ENCODE measurements around the gene DNLZ.

DNLZ gene

DNA sequence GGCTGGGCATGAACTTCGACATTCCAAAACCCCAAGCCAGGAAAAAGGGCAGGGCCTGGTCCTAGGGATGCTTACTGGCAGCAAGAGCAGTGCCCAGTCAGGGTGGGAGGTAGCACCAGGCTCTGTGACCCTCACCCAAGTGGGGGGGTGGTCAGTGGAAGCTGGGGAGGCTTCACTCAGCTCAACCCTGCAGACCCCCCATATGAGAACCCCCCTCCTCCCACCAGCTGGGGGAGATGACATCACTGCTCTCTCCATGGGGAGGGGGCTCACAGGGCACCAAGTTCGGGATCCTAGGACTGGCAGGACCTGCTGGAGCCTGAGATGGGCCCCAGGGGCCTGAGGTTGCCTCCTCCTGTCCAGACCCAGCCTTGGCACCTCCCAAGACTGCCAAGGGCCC, 4.7 kb downstream of the DNLZ start:
- H3K36me3 ChIP-seq (ENCODE audit: control insufficient read depth, insufficient read depth, low read length) = no peaks in the 10 kb centered on the region
- no peak overlapping the region for H3K4ac ChIP-seq (ENCODE audit: low read depth, low read length)
- H3K56ac ChIP-seq (ENCODE audit: low read length) = no peak overlapping the region
- H3K9ac ChIP-seq (ENCODE audit: low read length) = no peak overlapping the region
- no peak overlapping the region for H3K27ac ChIP-seq (ENCODE audit: low read depth, low read length)
- H4K5ac ChIP-seq (ENCODE audit: low read length) = no peak overlapping the region
- WGBS (ENCODE audit: extremely low coverage, insufficient coverage, low lambda C conversion rate) = no CpG with 5 or more reads among the region's 2 CpGs
- no peaks in the 10 kb centered on the region for H3K27me3 ChIP-seq (ENCODE audit: insufficient read depth, low read length, poor library complexity)
- no peaks in the 10 kb centered on the region for H3K79me2 ChIP-seq (ENCODE audit: control insufficient read depth, insufficient read depth, low read length)
- H3K18ac ChIP-seq (ENCODE audit: low read length) = no peak overlapping the region
- H4K8ac ChIP-seq (ENCODE audit: low read depth, low read length) = no peak overlapping the region
- H2BK15ac ChIP-seq (replicated peaks; ENCODE audit: low read depth) = no peak overlapping the region
- H2AK5ac ChIP-seq (ENCODE audit: low read length) = no peak overlapping the region
- no peak overlapping the region for H3K23ac ChIP-seq (ENCODE audit: low read length)
- peaks cover 3% of the 10 kb centered on the region for H3K79me1 ChIP-seq (ENCODE audit: low read length)
- H3K4me2 ChIP-seq (ENCODE audit: low read length) = no peak overlapping the region
- H3K4me3 ChIP-seq (ENCODE audit: low read length) = no peak overlapping the region
- H2BK120ac ChIP-seq (ENCODE audit: low read depth, low read length) = no peak overlapping the region
- no peak overlapping the region for H2BK5ac ChIP-seq (ENCODE audit: low read length)
- DNase-seq = no peak
- peaks cover 1% of the 10 kb centered on the region for H3K4me1 ChIP-seq (ENCODE audit: control insufficient read depth, low read depth, low read length)

DNA sequence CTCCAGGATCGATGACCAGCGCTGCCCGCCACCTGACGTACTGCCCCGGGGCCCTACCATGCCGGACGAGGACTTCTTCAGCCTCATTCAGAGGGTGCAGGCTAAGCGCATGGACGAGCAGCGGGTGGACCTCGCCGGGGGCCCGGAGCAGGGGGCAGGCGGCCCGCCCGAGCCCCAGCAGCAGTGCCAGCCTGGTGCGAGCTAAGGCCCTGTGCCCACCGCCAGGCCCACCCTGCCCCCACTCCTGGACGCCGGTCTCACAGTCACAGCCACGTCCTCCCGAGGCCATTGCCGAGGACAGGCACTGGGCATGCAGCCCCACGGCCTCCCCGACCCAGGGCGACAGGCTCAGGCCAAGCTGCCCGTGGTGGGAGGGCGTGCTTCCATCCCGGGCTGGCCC, 5.5 kb downstream of the DNLZ start:
- Histone ChIP-seq H2BK120ac (ENCODE audit: low read depth, low read length) (no peak overlapping the region), H4K5ac (ENCODE audit: low read length) (no peak overlapping the region), H2AK5ac (ENCODE audit: low read length) (no peak overlapping the region), H3K56ac (ENCODE audit: low read length) (no peak overlapping the region), H3K79me1 (ENCODE audit: low read length) (peaks cover 3% of the 10 kb centered on the region), H3K79me2 (ENCODE audit: control insufficient read depth, insufficient read depth, low read length) (no peaks in the 10 kb centered on the region), H3K9ac (ENCODE audit: low read length) (no peak overlapping the region), H2BK5ac (ENCODE audit: low read length) (no peak overlapping the region), H3K27ac (ENCODE audit: low read depth, low read length) (no peak overlapping the region), H3K23ac (ENCODE audit: low read length) (no peak overlapping the region), H3K4me2 (ENCODE audit: low read length) (no peak overlapping the region), H3K4ac (ENCODE audit: low read depth, low read length) (no peak overlapping the region), H3K18ac (ENCODE audit: low read length) (no peak overlapping the region), H3K4me3 (ENCODE audit: low read length) (no peak overlapping the region), H4K8ac (ENCODE audit: low read depth, low read length) (no peak overlapping the region), H3K27me3 (ENCODE audit: insufficient read depth, low read length, poor library complexity) (no peaks in the 10 kb centered on the region), H3K36me3 (ENCODE audit: control insufficient read depth, insufficient read depth, low read length) (no peaks in the 10 kb centered on the region), H3K4me1 (ENCODE audit: control insufficient read depth, low read depth, low read length) (no peaks in the 10 kb centered on the region), H2BK15ac (replicated peaks; ENCODE audit: low read depth) (no peak overlapping the region)
- DNase-seq = no peak
- no CpG with 5 or more reads among the region's 29 CpGs for WGBS (ENCODE audit: extremely low coverage, insufficient coverage, low lambda C conversion rate)

DNA sequence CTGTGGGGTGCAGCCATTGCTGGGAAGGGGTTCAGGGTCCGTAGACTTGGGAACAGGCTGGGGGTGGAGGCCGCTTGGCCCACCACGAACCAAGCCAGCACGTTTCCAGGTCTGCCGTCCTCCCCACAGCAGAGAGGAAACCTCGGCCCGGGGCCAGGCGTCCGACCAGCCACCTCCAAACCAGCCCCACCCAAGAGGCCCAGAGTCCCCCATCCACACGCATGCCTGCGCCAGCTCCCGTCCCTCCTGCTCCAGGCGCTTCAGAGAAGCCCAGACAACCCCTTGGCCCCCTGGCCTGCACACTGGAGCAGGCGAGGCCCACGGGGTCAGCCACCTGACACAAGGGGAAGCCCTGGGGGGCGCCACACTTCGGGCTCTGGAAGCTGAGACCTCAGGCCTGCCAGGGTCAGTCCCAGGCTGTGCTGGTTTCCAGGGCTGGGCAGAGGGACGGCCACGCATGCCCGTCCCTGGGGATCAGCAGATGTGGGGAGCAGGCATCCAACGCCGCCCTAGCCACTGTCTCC, 6.3 kb downstream of the DNLZ start:
- Histone ChIP-seq H4K5ac (ENCODE audit: low read length) (no peak overlapping the region), H3K4me2 (ENCODE audit: low read length) (no peak overlapping the region), H3K18ac (ENCODE audit: low read length) (no peak overlapping the region), H3K56ac (ENCODE audit: low read length) (no peak overlapping the region), H3K79me1 (ENCODE audit: low read length) (no peaks in the 10 kb centered on the region), H3K23ac (ENCODE audit: low read length) (no peak overlapping the region), H3K36me3 (ENCODE audit: control insufficient read depth, insufficient read depth, low read length) (no peaks in the 10 kb centered on the region), H3K4ac (ENCODE audit: low read depth, low read length) (no peak overlapping the region), H3K79me2 (ENCODE audit: control insufficient read depth, insufficient read depth, low read length) (no peaks in the 10 kb centered on the region), H3K27me3 (ENCODE audit: insufficient read depth, low read length, poor library complexity) (no peaks in the 10 kb centered on the region), H3K9ac (ENCODE audit: low read length) (no peak overlapping the region), H2BK15ac (replicated peaks; ENCODE audit: low read depth) (no peak overlapping the region), H2AK5ac (ENCODE audit: low read length) (no peak overlapping the region), H3K27ac (ENCODE audit: low read depth, low read length) (no peak overlapping the region), H3K4me1 (ENCODE audit: control insufficient read depth, low read depth, low read length) (no peaks in the 10 kb centered on the region), H2BK120ac (ENCODE audit: low read depth, low read length) (no peak overlapping the region), H3K4me3 (ENCODE audit: low read length) (no peak overlapping the region), H4K8ac (ENCODE audit: low read depth, low read length) (no peak overlapping the region), H2BK5ac (ENCODE audit: low read length) (no peak overlapping the region)
- no peak for DNase-seq
- no CpG with 5 or more reads among the region's 22 CpGs for WGBS (ENCODE audit: extremely low coverage, insufficient coverage, low lambda C conversion rate)

DNA sequence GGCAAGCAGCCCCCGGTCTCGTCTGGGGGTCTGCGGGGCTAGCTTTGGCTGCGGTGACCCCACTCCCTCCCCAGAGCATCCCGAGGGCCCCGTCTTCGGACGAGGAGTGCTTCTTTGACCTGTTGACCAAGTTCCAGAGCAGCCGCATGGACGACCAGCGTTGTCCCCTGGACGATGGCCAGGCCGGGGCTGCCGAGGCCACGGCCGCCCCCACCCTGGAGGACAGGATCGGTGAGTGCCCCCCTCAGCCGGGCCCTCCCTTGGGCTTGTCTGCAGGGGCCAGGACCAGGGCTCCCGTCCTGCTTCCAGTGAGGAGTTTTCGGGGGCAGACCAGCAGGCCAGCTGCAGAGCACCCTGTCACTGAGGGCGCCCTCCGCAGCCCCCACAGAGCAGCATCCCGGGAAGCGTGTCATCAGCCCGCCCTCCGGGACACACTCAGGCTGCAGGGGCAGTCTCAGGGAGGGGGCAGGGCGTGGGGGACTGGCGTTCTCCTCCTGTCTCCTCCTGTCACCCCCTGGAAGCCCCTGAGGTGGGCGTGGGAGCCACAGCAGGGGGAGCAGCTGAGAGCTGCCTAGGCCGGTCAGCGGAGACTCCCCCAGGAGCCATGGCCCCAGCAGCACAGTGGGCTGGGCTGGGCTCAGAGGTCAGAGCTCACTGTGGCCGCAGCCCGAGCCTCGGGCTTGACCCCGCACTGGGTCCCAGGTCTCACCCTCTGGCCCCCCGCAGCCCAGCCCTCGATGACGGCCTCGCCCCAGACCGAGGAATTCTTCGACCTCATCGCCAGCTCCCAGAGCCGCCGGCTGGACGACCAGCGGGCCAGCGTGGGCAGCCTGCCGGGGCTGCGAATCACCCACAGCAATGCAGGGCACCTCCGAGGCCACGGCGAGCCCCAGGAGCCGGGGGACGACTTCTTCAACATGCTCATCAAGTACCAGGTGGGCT, 7.7 kb downstream of the DNLZ start:
- Histone ChIP-seq H3K56ac (ENCODE audit: low read length) (no peak overlapping the region), H3K27me3 (ENCODE audit: insufficient read depth, low read length, poor library complexity) (no peaks in the 10 kb centered on the region), H4K8ac (ENCODE audit: low read depth, low read length) (no peak overlapping the region), H3K23ac (ENCODE audit: low read length) (no peak overlapping the region), H2BK15ac (replicated peaks; ENCODE audit: low read depth) (no peak overlapping the region), H3K4me1 (ENCODE audit: control insufficient read depth, low read depth, low read length) (no peaks in the 10 kb centered on the region), H3K9ac (ENCODE audit: low read length) (no peak overlapping the region), H3K4me2 (ENCODE audit: low read length) (no peak overlapping the region), H3K27ac (ENCODE audit: low read depth, low read length) (no peak overlapping the region), H2BK5ac (ENCODE audit: low read length) (no peak overlapping the region), H3K4me3 (ENCODE audit: low read length) (no peak overlapping the region), H3K36me3 (ENCODE audit: control insufficient read depth, insufficient read depth, low read length) (no peaks in the 10 kb centered on the region), H3K79me1 (ENCODE audit: low read length) (no peaks in the 10 kb centered on the region), H3K4ac (ENCODE audit: low read depth, low read length) (no peak overlapping the region), H3K18ac (ENCODE audit: low read length) (no peak overlapping the region), H2AK5ac (ENCODE audit: low read length) (no peak overlapping the region), H4K5ac (ENCODE audit: low read length) (no peak overlapping the region), H2BK120ac (ENCODE audit: low read depth, low read length) (no peak overlapping the region), H3K79me2 (ENCODE audit: control insufficient read depth, insufficient read depth, low read length) (no peaks in the 10 kb centered on the region)
- DNase-seq = no peak
- WGBS (ENCODE audit: extremely low coverage, insufficient coverage, low lambda C conversion rate) = no CpG with 5 or more reads among the region's 54 CpGs

DNA sequence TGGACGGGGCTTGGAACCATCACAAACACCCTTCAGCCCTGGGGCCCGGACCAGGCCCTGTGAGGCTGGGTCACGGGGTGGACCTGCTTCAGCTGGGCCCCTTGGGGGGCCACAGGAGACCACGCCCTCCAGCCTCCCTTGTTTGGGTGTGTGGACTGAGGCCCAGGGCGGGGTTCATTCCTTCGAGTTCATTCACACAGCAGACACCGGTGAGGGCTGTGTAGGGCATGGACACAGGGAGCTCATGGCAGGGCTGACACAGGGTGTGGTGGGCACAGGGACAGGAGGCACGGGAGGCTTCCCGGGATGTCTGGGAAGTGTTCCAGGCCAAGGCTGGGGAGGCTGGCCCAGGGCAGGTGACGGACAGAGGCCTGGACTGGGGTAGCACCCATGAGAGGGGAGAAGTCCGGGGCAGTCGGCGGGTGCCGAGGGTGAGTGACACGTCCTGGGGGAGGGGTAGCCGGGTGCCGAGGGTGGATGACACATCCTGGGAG, 8.9 kb downstream of the DNLZ start:
- no peak overlapping the region for H3K4me3 ChIP-seq (ENCODE audit: low read length)
- H3K79me1 ChIP-seq (ENCODE audit: low read length) = no peaks in the 10 kb centered on the region
- no peak overlapping the region for H2AK5ac ChIP-seq (ENCODE audit: low read length)
- H2BK5ac ChIP-seq (ENCODE audit: low read length) = no peak overlapping the region
- no peak overlapping the region for H3K23ac ChIP-seq (ENCODE audit: low read length)
- no peak overlapping the region for H3K4ac ChIP-seq (ENCODE audit: low read depth, low read length)
- H3K79me2 ChIP-seq (ENCODE audit: control insufficient read depth, insufficient read depth, low read length) = no peaks in the 10 kb centered on the region
- H3K56ac ChIP-seq (ENCODE audit: low read length) = no peak overlapping the region
- H4K8ac ChIP-seq (ENCODE audit: low read depth, low read length) = no peak overlapping the region
- no peak overlapping the region for H3K9ac ChIP-seq (ENCODE audit: low read length)
- no peak for DNase-seq
- H3K27me3 ChIP-seq (ENCODE audit: insufficient read depth, low read length, poor library complexity) = no peaks in the 10 kb centered on the region
- H3K27ac ChIP-seq (ENCODE audit: low read depth, low read length) = no peak overlapping the region
- no peak overlapping the region for H2BK15ac ChIP-seq (replicated peaks; ENCODE audit: low read depth)
- no peaks in the 10 kb centered on the region for H3K4me1 ChIP-seq (ENCODE audit: control insufficient read depth, low read depth, low read length)
- WGBS (ENCODE audit: extremely low coverage, insufficient coverage, low lambda C conversion rate) = no CpG with 5 or more reads among the region's 17 CpGs
- no peak overlapping the region for H4K5ac ChIP-seq (ENCODE audit: low read length)
- H3K4me2 ChIP-seq (ENCODE audit: low read length) = no peak overlapping the region
- no peak overlapping the region for H3K18ac ChIP-seq (ENCODE audit: low read length)
- H2BK120ac ChIP-seq (ENCODE audit: low read depth, low read length) = no peak overlapping the region
- no peaks in the 10 kb centered on the region for H3K36me3 ChIP-seq (ENCODE audit: control insufficient read depth, insufficient read depth, low read length)

All from mesendoderm (in vitro differentiated cells).